ENCODE results near the gene ACAN. TPM values are rescaled to one million over a fixed set of nuclear protein-coding genes. Genes with fewer than 3 reads are reported as not detected.

ACAN gene
- total and polyA plus RNA-seq, 2 of the 8 experiments (the other 6 are each of a cell fraction or from before 2014, with no cell fraction given): 0.71 to 0.73 TPM

DNA sequence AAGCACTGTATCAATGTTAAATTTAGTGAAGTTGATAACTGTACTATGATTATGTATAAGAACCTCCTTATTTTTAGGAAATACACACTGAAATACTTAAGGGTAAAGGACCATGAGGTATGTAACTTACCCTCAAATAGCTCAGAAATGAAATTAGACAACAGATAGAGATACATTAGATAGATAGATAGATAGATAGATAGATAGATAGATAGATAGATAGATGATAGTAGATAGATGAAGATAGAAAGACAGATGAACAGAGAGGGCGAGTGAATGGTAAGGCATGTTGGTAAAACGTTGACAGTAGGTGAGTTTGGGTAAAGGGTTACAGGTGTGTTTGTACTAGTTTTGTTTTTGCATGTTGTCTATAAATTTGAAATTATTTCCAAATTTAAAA lies 38.0 kb upstream of the ACAN start (continued):
- TF ChIP-seq RAD21 (IDR thresholded peaks at IDR 0.05 in 1 of 2, conservative IDR thresholded peaks at IDR 0.05 in 1 of 2; ENCODE audit: low read depth in 2 of 2, low read length in 2 of 2): no peak
